ENCODE data around the gene PITPNM3. TPM values are rescaled to one million over a fixed set of nuclear protein-coding genes. Genes with fewer than 3 reads are reported as not detected.

PITPNM3 gene
- total RNA-seq, 1 donor from 2014 or later = 4.3 TPM

- H3K4me3 Mint-ChIP-seq = no peak overlapping the region
- peaks cover 8% of the 10 kb centered on the region for H3K27me3 Mint-ChIP-seq
- peaks cover 5% of the 10 kb centered on the region for H3K4me1 Mint-ChIP-seq (ENCODE audit: unreplicated experiment)
- H3K9me3 Mint-ChIP-seq = no peaks in the 10 kb centered on the region
- DNase-seq (ENCODE audit: extremely low spot score, unreplicated experiment) = no peak
- no peaks in the 10 kb centered on the region for H3K36me3 Mint-ChIP-seq
- TF ChIP-seq, protein P1, sequence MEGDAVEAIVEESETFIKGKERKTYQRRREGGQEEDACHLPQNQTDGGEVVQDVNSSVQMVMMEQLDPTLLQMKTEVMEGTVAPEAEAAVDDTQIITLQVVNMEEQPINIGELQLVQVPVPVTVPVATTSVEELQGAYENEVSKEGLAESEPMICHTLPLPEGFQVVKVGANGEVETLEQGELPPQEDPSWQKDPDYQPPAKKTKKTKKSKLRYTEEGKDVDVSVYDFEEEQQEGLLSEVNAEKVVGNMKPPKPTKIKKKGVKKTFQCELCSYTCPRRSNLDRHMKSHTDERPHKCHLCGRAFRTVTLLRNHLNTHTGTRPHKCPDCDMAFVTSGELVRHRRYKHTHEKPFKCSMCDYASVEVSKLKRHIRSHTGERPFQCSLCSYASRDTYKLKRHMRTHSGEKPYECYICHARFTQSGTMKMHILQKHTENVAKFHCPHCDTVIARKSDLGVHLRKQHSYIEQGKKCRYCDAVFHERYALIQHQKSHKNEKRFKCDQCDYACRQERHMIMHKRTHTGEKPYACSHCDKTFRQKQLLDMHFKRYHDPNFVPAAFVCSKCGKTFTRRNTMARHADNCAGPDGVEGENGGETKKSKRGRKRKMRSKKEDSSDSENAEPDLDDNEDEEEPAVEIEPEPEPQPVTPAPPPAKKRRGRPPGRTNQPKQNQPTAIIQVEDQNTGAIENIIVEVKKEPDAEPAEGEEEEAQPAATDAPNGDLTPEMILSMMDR (conservative IDR thresholded peaks at IDR 0.05) = no peak
- no peak overlapping the region for H3K27ac Mint-ChIP-seq
These were observed 16.5 kb downstream of the PITPNM3 start for GRCh38 chr17:6539871-6540270.

- Mint-ChIP-seq H3K9me3 (no peaks in the 10 kb centered on the region), H3K4me3 (no peak overlapping the region), H3K36me3 (peaks cover 3% of the 10 kb centered on the region), H3K27ac (no peak overlapping the region), H3K27me3 (peaks cover 9% of the 10 kb centered on the region), H3K4me1 (ENCODE audit: unreplicated experiment) (no peaks in the 10 kb centered on the region)
- DNase-seq (ENCODE audit: extremely low spot score, unreplicated experiment) = no peak
- TF ChIP-seq, protein P1 (conservative IDR thresholded peaks at IDR 0.05) = no peak
These were observed 19.7 kb downstream of the PITPNM3 start for GRCh38 chr17:6536566-6537065.

DNA sequence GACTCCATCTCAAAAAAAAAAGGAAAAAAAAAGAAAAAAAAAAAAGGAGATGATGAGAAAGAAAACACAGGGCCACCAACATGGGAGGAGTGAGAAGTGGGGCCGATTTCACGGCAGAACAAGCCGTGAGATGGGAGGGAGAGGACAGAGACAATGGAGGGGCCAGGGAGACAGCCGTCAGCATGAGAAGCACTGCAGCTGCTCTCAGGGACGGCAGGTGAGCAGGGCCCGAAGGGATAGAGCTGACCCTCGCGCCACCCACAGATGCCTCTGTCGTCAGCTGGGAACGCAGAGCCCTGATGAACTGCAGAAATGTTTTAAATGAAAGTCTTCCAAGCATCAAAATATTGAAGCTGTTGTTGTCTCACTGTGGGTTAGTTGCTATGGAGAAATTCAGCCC, 20.3 kb downstream of the PITPNM3 start:
- H3K27ac Mint-ChIP-seq = no peak overlapping the region
- no peak for DNase-seq (ENCODE audit: extremely low spot score, unreplicated experiment)
- peaks cover 3% of the 10 kb centered on the region for H3K36me3 Mint-ChIP-seq
- H3K4me1 Mint-ChIP-seq (ENCODE audit: unreplicated experiment) = no peaks in the 10 kb centered on the region
- H3K4me3 Mint-ChIP-seq = no peak overlapping the region
- peaks cover 6% of the 10 kb centered on the region for H3K27me3 Mint-ChIP-seq
- no peaks in the 10 kb centered on the region for H3K9me3 Mint-ChIP-seq
- TF ChIP-seq, protein P1 (conservative IDR thresholded peaks at IDR 0.05) = no peak

- no peak overlapping the region for H3K4me3 Mint-ChIP-seq
- TF ChIP-seq, protein P1 (conservative IDR thresholded peaks at IDR 0.05) = no peak
- H3K9me3 Mint-ChIP-seq = no peaks in the 10 kb centered on the region
- no peak overlapping the region for H3K27ac Mint-ChIP-seq
- peaks cover 3% of the 10 kb centered on the region for H3K36me3 Mint-ChIP-seq
- DNase-seq (ENCODE audit: extremely low spot score, unreplicated experiment) = no peak
- H3K27me3 Mint-ChIP-seq = peaks cover 6% of the 10 kb centered on the region
- no peaks in the 10 kb centered on the region for H3K4me1 Mint-ChIP-seq (ENCODE audit: unreplicated experiment)
These were observed 21.4 kb downstream of the PITPNM3 start for GRCh38 chr17:6534846-6535514.

DNA sequence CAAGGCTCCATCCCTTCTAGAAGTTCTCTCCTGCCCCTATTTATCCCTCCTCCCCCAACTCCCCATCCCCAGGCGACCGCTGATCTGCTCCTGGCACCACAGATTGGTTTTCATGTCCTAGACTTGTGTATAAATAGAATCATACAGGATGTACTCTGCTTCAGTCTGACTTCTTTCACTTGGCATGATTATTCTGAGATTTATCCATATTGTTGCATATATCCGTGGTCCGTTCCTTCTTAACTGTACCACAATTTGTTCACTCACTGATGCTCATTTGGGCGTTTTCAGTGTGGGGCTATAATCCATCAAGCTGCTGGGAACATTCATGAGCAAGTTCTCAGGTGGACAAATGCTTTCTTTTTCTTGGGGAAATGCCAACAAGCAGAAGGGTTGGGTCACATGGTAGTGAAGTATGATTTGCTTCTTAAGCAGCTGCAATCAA, 23.9 kb downstream of the PITPNM3 start:
- Mint-ChIP-seq H3K4me1 (ENCODE audit: unreplicated experiment) (no peaks in the 10 kb centered on the region), H3K27ac (no peak overlapping the region), H3K4me3 (no peak overlapping the region), H3K36me3 (peaks cover 3% of the 10 kb centered on the region), H3K9me3 (no peaks in the 10 kb centered on the region), H3K27me3 (peaks cover 6% of the 10 kb centered on the region)
- TF ChIP-seq, protein P1 (conservative IDR thresholded peaks at IDR 0.05) = no peak
- DNase-seq (ENCODE audit: extremely low spot score, unreplicated experiment) = no peak
